Stimulated activated naive CD8-positive, alpha-beta T cell treated with anti-CD3 and anti-CD28 coated beads, Interleukin-15, Interleukin-2, amounts not matched to agents 100 U/mL and 50 U/mL, for 24 hours (primary cell): ENCODE measurements around the gene PLD4.
"Not testable (repeated sequence)": the region's sequence is repeated elsewhere in the genome, so short reads cannot be mapped to it uniquely, and the experiment has no call there.

Source experiments
- ATAC-seq: fragments of 150-1000 bp; cut with Tn5 transposase; one replicate; pipeline ENCODE4 v1.10.0; 2021
- DNase-seq: peaks from one replicate; pipeline ENCODE4 v3.0.0; 2021

The PLD4 gene

GRCh38 chr14:104942586-104942985, 17.9 kb downstream of the PLD4 start:
- DNase-seq = no peak
- no peak for ATAC-seq

GRCh38 chr14:104943216-104944015, 18.7 kb downstream of the PLD4 start:
- DNase-seq, ATAC-seq: not testable (repeated sequence)

- DNase-seq, ATAC-seq: not testable (repeated sequence)
Measured at GRCh38 chr14:104944016-104944308, 19.3 kb downstream of the PLD4 start.

GRCh38 chr14:104944436-104945205, 19.9 kb downstream of the PLD4 start:
- ATAC-seq, DNase-seq: not testable (repeated sequence)

GRCh38 chr14:104945266-104945665, 20.6 kb downstream of the PLD4 start:
- not testable (repeated sequence) for ATAC-seq, DNase-seq

- not testable (repeated sequence) for ATAC-seq, DNase-seq
Measured at GRCh38 chr14:104945986-104946965, 21.6 kb downstream of the PLD4 start.

- not testable (repeated sequence) for DNase-seq
Measured at GRCh38 chr14:104947201-104947600, 22.5 kb downstream of the PLD4 start.

GRCh38 chr14:104947881-104948735, 23.4 kb downstream of the PLD4 start:
- ATAC-seq, DNase-seq: not testable (repeated sequence)

More at GRCh38 chr14:104947201-104947600, 22.5 kb downstream of the PLD4 start:
- ATAC-seq = not testable (repeated sequence)

GRCh38 chr14:104948736-104949031, 24.0 kb downstream of the PLD4 start:
- ATAC-seq (no peak), DNase-seq (no peak)

- not testable (repeated sequence) for ATAC-seq, DNase-seq
Measured at GRCh38 chr14:104949406-104949955, 24.8 kb downstream of the PLD4 start.

- DNase-seq = no peak
- ATAC-seq = no peak
Measured at GRCh38 chr14:104950021-104950420, 25.3 kb downstream of the PLD4 start.

- DNase-seq = not testable (repeated sequence)
Measured at GRCh38 chr14:104950701-104951100, 26.0 kb downstream of the PLD4 start.

GRCh38 chr14:104951863-104952657, 27.4 kb downstream of the PLD4 start:
- ATAC-seq, DNase-seq: not testable (repeated sequence)

More at GRCh38 chr14:104950701-104951100, 26.0 kb downstream of the PLD4 start:
- not testable (repeated sequence) for ATAC-seq

- ATAC-seq = no peak
- DNase-seq = no peak
Measured at GRCh38 chr14:104953097-104953496, 28.4 kb downstream of the PLD4 start.

GRCh38 chr14:104953896-104954656, 29.4 kb downstream of the PLD4 start:
- no peak for ATAC-seq

GRCh38 chr14:104954746-104955395, 30.2 kb downstream of the PLD4 start:
- DNase-seq (no peak), ATAC-seq (no peak)

More at GRCh38 chr14:104953896-104954656, 29.4 kb downstream of the PLD4 start:
- DNase-seq = no peak

GRCh38 chr14:104955396-104955770, 30.7 kb downstream of the PLD4 start:
- ATAC-seq (no peak), DNase-seq (no peak)

- no peak for DNase-seq
- ATAC-seq = no peak
Measured at GRCh38 chr14:104956290-104956890, 31.7 kb downstream of the PLD4 start.
